PC-3 (cell line): ENCODE data around the gene GSDME. TPM values are rescaled to one million over a fixed set of nuclear protein-coding genes. Genes with fewer than 3 reads are reported as not detected.

Experiments used
- ATAC-seq: fragments of 200-7000 bp; cut with Tn5 transposase; 2 replicates; pipeline ENCODE4 v1.9.1; 2020; ENCODE audit warnings: mild to moderate bottlenecking, moderate library complexity
- BruUV-seq: library from RNA; stranded (reverse); fragments of 400-500 nt; replicated peaks from 2 replicates; lab custom pipeline; 2021; lab: Mats Ljungman, UMichigan
- CTCF ChIA-PET: fragments of 300-600 bp; sonication (Branson Sonifier 250); formaldehyde crosslinking; loops from one replicate; lab custom pipeline; 2022; ENCODE audit warnings: antibody characterized with exemption; lab: Charles Lee
- POLR2A ChIA-PET: fragments of 300-600 bp; sonication (Branson Sonifier 250); formaldehyde crosslinking; loops from one replicate; lab custom pipeline; 2022; ENCODE audit warnings: antibody characterized with exemption; ENCODE audit not compliant: unreplicated experiment; lab: Charles Lee
- DNase-seq: peaks from one replicate; pipeline ENCODE4 v3.0.0-alpha.2; 2015
- H2AFZ ChIP-seq: fragments of 300-600 bp; sonication (generic); 2 replicates; pipeline ENCODE4 v1.6.0; 2016; ENCODE audit warnings: antibody characterized with exemption, low read length
- H3F3A ChIP-seq: fragments of 300-600 bp; sonication (generic); one replicate; pipeline ENCODE4 v1.6.0; 2017; ENCODE audit warnings: antibody characterized with exemption, low read length, control low read depth, mild to moderate bottlenecking; ENCODE audit not compliant: unreplicated experiment
- H3K27ac ChIP-seq: fragments of 300-600 bp; sonication (generic); 2 replicates; pipeline ENCODE4 v1.5.1; 2016; ENCODE audit warnings: mild to moderate bottlenecking, low read length
- H3K27me3 ChIP-seq: fragments of 300-600 bp; sonication (generic); 2 replicates; pipeline ENCODE4 v1.6.1; 2016; ENCODE audit warnings: low read length, mixed read lengths
- H3K36me3 ChIP-seq: fragments of 300-600 bp; sonication (generic); 2 replicates; pipeline ENCODE4 v1.6.1; 2016; ENCODE audit warnings: low read depth, mixed run types, low read length, mixed read lengths
- H3K4me1 ChIP-seq: fragments of 300-600 bp; sonication (generic); 2 replicates; pipeline ENCODE4 v1.5.1; 2016; ENCODE audit warnings: low read length; ENCODE audit not compliant: insufficient read depth
- H3K4me2 ChIP-seq: fragments of 300-600 bp; sonication (generic); 2 replicates; pipeline ENCODE4 v1.6.0; 2016; ENCODE audit warnings: low read length
- H3K4me3 ChIP-seq: fragments of 300-600 bp; sonication (generic); 2 replicates; pipeline ENCODE4 v1.5.1; 2016; ENCODE audit warnings: mild to moderate bottlenecking, low read length, mixed read lengths
- H3K79me2 ChIP-seq: fragments of 300-600 bp; sonication (generic); 2 replicates; pipeline ENCODE4 v1.6.1; 2017; ENCODE audit warnings: low read length, mixed read lengths
- H3K9ac ChIP-seq: fragments of 300-600 bp; sonication (generic); 2 replicates; pipeline ENCODE4 v1.6.0; 2016; ENCODE audit warnings: mild to moderate bottlenecking, low read length
- H3K9me2 ChIP-seq: fragments of 300-600 bp; sonication (generic); replicated peaks from 2 replicates; pipeline ENCODE4 v1.6.1; 2016; ENCODE audit warnings: mixed run types, low read length, mixed read lengths
- H3K9me3 ChIP-seq: fragments of 300-600 bp; sonication (generic); 2 replicates; pipeline ENCODE4 v1.6.1; 2016; ENCODE audit warnings: low read length, mixed read lengths
- H4K20me1 ChIP-seq: fragments of 300-600 bp; sonication (generic); 2 replicates; pipeline ENCODE4 v1.6.1; 2016; ENCODE audit warnings: low read length, mixed read lengths
- EZH2 ChIP-seq: fragments of 300-600 bp; sonication (generic); IDR thresholded peaks from one replicate; pipeline ENCODE4 v1.6.1; 2017; ENCODE audit warnings: antibody characterized with exemption, mild to moderate bottlenecking, low read length; ENCODE audit not compliant: unreplicated experiment
- EZH2phosphoT487 ChIP-seq: fragments of 300-600 bp; sonication (generic); IDR thresholded peaks from 2 replicates; pipeline ENCODE4 v1.6.1; 2018; ENCODE audit warnings: mild to moderate bottlenecking, antibody characterized with exemption, low read length, borderline replicate concordance
- intact Hi-C: fragments of 100-400 bp; cut with micrococcal nuclease; formaldehyde crosslinking; loops from 2 replicates; pipeline ENCODE4 v1.9.0; 2023
- total RNA-seq: library from RNA; depleted of rRNA; stranded (reverse); fragments of >200 nt; gene quantifications from 2 replicates; pipeline ENCODE4 v1.2.3, GENCODE V29; 2014
- TF ChIP-seq, protein P1 (sequence below): fragments of 300-600 bp; sonication (generic); conservative IDR thresholded peaks from 2 replicates; pipeline ENCODE4 v1.5.1; 2017; ENCODE audit warnings: antibody characterized with exemption, low read depth, mild to moderate bottlenecking, low read length

GSDME gene
- total RNA-seq, 1 experiment from 2014 or later: 12.0 TPM

DNA sequence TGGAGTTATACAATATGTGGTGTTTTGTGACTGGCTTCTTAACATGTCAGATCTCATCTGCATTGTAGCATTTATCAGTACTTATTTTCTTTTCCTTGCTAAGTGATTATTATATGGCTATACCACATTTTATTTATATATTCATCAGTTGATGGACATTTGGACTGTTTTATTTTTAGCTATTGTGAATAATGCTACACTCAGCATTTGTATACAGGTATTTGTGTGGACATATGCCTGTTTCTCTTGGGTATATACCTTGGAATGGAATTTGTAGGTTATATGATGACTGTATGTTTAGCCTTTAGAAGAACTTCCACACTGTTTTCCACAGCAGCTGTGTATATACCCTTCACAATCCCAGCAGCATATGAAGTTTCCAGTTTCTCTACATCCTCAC, 86.5 kb downstream of the GSDME start:
- BruUV-seq: no TSS peak
- no peak for ATAC-seq
- Histone ChIP-seq H3K79me2 (no peaks in the 10 kb centered on the region), H3K4me3 (no peak overlapping the region), H3K27me3 (no peaks in the 10 kb centered on the region), H4K20me1 (no peaks in the 10 kb centered on the region), H3K36me3 (no peaks in the 10 kb centered on the region), H3K9ac (no peak overlapping the region), H3K4me1 (peaks cover 21% of the 10 kb centered on the region), H3K27ac (no peak overlapping the region), H3F3A (no peaks in the 10 kb centered on the region), H3K9me2 (no peaks in the 10 kb centered on the region), H3K9me3 (no peaks in the 10 kb centered on the region), H2AFZ (no peak overlapping the region), H3K4me2 (no peak overlapping the region)
- no peak for DNase-seq
- intact Hi-C loops: no loop called here
- ChIA-PET CTCF (no interaction called here), POLR2A (interaction anchor here (0.6 kb wide), 1 partner anchor 47 kb away, joined by 3 read pairs; no protein-coding TSS in a partner anchor)
- TF ChIP-seq EZH2phosphoT487: no peak
- no peak for TF ChIP-seq EZH2
- TF ChIP-seq, protein P1, sequence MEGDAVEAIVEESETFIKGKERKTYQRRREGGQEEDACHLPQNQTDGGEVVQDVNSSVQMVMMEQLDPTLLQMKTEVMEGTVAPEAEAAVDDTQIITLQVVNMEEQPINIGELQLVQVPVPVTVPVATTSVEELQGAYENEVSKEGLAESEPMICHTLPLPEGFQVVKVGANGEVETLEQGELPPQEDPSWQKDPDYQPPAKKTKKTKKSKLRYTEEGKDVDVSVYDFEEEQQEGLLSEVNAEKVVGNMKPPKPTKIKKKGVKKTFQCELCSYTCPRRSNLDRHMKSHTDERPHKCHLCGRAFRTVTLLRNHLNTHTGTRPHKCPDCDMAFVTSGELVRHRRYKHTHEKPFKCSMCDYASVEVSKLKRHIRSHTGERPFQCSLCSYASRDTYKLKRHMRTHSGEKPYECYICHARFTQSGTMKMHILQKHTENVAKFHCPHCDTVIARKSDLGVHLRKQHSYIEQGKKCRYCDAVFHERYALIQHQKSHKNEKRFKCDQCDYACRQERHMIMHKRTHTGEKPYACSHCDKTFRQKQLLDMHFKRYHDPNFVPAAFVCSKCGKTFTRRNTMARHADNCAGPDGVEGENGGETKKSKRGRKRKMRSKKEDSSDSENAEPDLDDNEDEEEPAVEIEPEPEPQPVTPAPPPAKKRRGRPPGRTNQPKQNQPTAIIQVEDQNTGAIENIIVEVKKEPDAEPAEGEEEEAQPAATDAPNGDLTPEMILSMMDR: no peak

DNA sequence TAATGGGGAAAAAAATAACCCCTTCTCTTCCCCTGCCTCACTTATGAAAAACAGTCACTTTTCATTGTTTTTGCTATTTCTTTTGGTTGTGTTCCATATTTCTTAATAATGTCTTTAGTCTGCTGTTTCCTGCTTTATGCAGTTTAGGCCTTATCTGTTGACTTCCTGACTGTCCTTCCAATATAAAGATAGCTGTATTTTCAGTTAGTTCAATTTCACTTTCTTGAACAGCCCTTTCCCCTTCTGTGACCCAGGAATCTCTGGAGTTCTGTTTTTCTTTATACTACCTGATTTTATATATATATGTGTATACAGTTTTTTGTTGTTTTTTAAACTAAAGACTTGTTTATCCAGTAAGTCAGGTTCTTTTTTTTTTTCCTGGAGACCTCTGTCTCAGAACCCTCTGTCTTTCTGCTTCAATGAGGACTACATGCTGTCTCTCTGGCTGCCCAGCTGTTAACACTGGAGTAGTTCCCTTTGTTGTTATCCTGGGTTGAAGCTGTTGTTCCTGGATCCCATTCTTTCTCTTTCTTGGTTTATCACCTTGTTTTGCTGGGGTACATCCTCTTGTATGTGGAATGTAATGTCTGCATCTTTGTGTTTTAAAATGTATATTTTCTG, 87.2 kb downstream of the GSDME start:
- intact Hi-C loops: loop anchor here (5.0 to 10.0 kb wide), 4 partner anchors 195 to 1098 kb away; no protein-coding TSS in a partner anchor
- BruUV-seq: no TSS peak
- Histone ChIP-seq H3K9me2 (no peaks in the 10 kb centered on the region), H2AFZ (no peak overlapping the region), H3K36me3 (no peaks in the 10 kb centered on the region), H4K20me1 (no peaks in the 10 kb centered on the region), H3K27me3 (no peaks in the 10 kb centered on the region), H3F3A (no peaks in the 10 kb centered on the region), H3K27ac (peak overlapping the region; percentile 64), H3K4me2 (peak overlapping the region; percentile 54; the same call in 1 of the 2 replicates), H3K79me2 (no peaks in the 10 kb centered on the region), H3K4me1 (peaks cover 21% of the 10 kb centered on the region), H3K9ac (no peak overlapping the region), H3K4me3 (no peak overlapping the region), H3K9me3 (no peaks in the 10 kb centered on the region)
- no peak for TF ChIP-seq EZH2
- TF ChIP-seq, protein P1: no peak
- no peak for TF ChIP-seq EZH2phosphoT487
- ChIA-PET POLR2A (interaction anchor here (0.6 kb wide), 1 partner anchor 48 kb away, joined by 3 read pairs; no protein-coding TSS in a partner anchor), CTCF (no interaction called here)
- DNase-seq (no peak), ATAC-seq (no peak)
